HG02884 (cell line): ENCODE data around the gene HSBP1L1.
"Not testable (repeated sequence)": the region's sequence is repeated elsewhere in the genome, so short reads cannot be mapped to it uniquely, and the experiment has no call there.

Experiments
- ATAC-seq: cut with Tn5 transposase; IDR thresholded peaks from one replicate; pipeline ENCODE4 v1.9.1; 2021; ENCODE audit warnings: mild to moderate bottlenecking, moderate library complexity; ENCODE audit not compliant: unreplicated experiment

Gene HSBP1L1

GRCh38 chr18:79960161-79960801 is 4.2 kb upstream of the HSBP1L1 start:
- not testable (repeated sequence) for ATAC-seq

GRCh38 chr18:79960921-79961526 is 3.4 kb upstream of the HSBP1L1 start:
- no peak for ATAC-seq

GRCh38 chr18:79961527-79962291 is 2.7 kb upstream of the HSBP1L1 start:
- no peak for ATAC-seq

GRCh38 chr18:79962311-79962710 is 2.1 kb upstream of the HSBP1L1 start:
- no peak for ATAC-seq

DNA sequence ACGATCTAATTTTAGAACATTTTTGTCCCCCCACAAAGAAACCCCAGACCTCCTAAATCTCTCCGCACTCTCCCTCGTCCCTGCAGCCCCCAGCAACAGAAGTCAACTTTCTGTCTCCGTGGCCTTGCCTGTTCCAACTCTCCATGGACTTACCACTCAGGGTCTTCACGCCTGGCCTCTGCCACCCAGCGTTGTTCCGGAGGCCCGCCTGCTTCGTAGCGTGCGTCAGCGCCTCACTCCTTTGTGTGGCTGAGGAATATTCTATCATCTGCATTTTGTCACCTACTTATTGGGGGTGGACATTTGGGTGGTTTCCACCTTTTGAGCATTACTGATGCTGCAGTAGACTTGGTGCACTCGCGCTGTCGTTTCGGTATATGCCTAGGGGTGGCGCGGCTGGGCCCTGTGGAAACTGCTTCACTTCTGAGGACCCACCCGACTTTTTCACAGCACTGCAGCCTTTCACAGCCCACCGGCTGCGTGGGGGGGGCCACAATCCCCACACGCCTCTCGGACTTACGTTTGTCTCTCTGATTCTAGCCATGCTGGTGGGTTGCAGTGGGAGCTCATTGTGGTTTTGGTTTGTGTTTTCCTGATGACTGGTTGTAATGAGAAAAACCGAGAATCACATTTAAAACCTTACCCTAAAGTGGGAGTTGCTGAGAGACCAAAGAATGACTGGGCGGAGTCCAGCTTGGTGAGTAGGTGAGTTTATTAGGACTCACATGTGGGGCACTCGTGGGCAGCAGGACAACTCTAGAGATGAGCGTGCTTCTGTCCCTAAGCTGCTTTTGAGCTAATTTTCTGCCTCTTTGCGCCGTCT is 1.4 kb upstream of the HSBP1L1 start:
- peak; percentile 53 for ATAC-seq

DNA sequence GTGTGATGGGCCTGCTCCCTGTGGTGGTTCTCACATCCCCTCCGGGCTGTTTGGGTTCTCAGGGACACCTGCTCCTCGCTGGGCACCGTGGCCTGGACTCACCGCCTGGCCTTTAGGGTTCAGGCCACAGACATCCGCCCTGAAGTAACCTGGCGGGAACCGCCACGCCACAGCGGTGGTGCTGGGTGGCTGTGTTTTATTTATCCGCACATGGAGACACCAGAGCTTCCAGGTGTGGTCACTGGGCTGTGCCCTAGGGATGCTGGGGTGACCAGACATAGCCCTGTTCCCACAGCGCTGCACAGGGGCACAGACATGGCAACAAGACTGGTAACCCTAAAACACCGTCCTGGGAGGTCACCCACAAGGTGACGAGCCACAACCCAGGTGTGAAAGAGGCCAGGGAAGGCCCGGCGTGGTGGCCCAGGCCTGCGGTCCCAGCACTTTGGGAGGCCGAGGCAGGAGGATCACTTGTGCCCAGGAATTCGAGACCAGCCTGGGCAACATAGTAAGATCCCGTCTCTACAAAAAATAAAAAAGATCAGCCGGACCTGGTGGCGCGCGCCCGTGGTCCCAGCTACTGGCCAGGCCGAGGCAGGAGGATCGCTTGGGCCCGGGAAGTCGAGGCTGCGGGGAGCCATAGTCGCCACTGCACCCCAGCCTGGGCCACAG is 649 bp upstream of the HSBP1L1 start:
- no peak for ATAC-seq

- ATAC-seq = no peak
These were observed 868 bp downstream of the HSBP1L1 start for GRCh38 chr18:79965119-79965902.

DNA sequence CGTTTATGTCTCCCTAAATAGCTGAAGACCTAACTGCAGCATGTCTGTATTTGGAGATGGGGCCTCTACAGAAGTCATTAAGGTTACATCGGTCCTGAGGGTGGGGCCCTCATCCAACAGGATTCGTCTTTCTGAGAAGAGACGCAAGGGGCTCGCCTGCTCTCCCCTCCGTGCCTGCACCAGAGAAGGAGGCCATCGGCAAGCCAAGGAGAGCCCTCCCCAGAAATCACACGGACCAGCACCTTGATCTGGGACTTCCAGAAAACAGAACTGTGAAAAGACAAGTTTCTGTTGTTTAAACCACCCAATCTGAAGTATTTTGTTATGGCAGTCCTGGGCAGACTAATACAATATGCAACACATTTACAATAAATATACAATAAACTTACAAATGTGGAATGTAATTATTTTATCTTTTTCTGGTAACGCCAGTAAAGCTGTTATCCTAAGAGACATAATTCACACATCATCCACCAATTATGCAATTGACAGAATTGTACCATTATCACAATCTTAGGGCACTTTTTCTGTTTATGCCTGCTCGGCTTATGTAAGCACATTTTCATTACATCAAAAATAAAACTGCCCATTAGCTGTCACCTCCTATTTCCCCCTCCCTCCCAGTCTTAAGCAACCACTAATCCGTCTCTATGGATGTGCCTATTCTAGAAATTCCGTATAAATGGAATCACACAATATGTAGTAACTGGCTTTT is 6.1 kb downstream of the HSBP1L1 start:
- ATAC-seq = no peak

GRCh38 chr18:79971211-79971952 is 6.9 kb downstream of the HSBP1L1 start:
- ATAC-seq = no peak

DNA sequence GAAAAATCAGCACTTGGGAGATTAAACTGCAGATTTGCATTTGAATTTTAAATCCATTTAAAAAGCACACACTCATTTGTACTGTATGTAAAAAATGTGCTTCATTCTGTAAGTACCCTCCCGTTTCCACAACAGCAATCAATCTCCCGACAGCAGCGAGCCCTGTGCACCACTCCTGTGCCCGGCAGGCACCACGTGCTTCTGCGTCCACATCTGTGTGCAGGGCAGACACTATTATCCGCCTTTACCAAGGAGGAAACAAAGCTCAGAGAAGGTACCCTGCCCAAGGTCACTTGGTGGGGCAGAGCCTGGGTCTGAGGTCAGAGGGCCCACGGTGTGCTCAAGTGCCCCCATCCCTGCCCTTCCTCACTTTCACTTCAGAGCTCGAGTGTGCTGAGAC is 7.5 kb downstream of the HSBP1L1 start:
- ATAC-seq = no peak

DNA sequence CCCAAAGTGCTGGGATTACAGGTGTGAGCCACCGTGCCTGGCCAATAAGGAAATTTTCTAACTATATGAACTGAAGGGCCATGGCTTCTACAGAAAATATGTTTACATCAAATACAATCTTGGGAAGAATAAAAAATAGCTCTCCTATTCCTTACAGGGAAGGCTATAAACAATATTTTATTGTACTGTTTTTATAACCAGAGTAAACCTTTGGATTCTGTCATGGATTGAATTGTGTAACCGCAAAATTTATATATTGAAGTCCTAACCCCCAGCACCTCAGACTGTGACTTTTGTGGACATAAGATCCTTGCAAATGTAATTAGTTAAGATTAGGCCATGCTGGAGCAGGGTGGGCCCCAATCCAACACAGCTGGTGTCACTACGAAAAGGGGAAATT is 8.3 kb downstream of the HSBP1L1 start:
- no peak for ATAC-seq

DNA sequence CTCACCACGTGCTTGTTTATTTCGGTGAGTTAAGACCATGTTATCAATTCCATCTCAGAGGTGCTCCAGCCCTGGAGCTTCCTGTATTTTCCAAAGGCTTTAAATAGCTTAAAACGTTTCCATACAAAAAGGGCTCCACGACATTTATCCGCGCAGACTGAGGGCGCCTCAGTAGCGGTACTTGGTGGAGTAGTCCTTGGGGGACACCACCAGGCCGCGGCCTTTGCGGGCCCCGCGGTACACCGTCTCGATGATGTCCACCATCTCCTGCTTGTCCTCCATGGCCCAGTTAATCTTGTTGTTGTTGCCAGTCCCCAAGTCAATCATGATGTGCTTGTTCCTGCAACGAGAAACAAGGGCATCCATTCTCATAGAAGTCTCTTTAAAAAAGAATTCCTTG is 9.1 kb downstream of the HSBP1L1 start:
- ATAC-seq = no peak

GRCh38 chr18:79974025-79974654 is 9.7 kb downstream of the HSBP1L1 start:
- no peak for ATAC-seq

- ATAC-seq = no peak
These were observed 10.6 kb downstream of the HSBP1L1 start for GRCh38 chr18:79975043-79975442.

DNA sequence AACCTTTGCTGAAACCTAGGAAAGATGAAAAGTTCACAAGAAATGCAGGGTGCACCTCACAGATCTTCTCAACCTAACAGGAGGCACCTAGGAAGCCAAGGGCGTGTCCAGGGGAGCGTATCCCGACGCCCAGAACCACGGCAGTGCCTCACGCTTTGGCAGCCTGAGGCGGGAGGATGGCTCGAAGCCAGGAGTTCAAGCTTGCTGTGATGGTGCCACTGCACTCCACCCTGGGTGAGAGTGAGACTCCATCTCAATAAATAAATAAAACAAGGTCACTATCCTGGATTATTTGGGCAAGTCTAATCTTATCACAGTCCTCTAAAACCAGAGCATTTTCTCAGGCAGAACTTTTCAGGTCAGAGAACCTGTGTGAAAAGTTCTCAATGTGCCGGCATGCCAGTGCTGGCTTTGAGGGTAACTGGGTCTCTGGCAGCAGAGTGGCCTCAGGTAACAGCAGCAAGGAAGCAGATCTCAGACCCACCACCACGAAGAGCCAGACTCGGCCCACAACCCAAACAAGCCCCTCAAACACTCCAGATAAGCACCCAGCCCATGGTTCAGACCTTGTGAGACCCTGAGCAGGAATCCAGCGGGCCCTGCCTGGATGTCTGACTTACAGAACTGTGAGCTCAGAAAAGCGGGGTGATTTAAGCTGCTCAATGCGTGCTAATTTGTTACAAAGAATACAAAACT is 11.7 kb downstream of the HSBP1L1 start:
- ATAC-seq = no peak

GRCh38 chr18:79979843-79980242 is 15.4 kb downstream of the HSBP1L1 start:
- no peak for ATAC-seq

DNA sequence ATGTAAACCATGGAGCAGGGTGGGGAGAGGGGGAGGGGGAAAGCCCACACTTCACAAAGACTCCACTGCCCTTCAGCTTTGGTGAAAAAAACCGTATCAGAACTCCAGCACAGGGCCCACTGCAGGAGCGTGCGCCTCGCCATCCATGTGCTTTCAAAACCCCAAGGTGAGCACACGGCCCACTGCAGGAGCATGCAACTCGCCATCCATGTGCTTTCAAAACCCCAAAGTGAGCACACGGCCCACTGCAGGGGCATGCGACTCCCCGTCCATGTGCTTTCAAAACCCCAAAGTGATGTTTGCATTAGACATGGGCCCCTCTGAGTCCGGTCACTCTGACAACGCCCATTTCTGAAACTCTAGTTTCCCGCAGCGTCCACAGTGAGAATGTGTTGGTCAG is 16.1 kb downstream of the HSBP1L1 start:
- ATAC-seq = no peak

DNA sequence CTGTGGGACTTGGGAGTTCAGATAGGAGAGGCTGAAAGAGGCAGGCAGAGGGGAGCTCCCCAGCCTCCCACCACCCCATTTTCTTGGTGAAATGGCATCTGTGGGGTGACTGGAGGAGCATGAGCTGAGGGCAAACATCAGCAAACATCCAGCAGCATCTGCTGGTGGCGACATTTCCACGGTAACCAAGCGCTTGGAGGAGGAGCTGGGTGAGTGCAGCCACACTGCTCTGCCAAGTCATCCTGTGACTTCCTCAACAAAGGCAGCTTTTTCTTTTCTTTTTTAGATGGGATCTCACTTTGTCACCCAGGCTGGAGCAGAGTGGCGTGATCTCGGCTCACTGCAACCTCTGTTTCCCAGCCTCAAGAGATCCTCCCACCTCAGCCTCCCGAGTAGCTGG is 18.3 kb downstream of the HSBP1L1 start:
- ATAC-seq = no peak
